ENCODE results near the gene ZNF784.

DNA sequence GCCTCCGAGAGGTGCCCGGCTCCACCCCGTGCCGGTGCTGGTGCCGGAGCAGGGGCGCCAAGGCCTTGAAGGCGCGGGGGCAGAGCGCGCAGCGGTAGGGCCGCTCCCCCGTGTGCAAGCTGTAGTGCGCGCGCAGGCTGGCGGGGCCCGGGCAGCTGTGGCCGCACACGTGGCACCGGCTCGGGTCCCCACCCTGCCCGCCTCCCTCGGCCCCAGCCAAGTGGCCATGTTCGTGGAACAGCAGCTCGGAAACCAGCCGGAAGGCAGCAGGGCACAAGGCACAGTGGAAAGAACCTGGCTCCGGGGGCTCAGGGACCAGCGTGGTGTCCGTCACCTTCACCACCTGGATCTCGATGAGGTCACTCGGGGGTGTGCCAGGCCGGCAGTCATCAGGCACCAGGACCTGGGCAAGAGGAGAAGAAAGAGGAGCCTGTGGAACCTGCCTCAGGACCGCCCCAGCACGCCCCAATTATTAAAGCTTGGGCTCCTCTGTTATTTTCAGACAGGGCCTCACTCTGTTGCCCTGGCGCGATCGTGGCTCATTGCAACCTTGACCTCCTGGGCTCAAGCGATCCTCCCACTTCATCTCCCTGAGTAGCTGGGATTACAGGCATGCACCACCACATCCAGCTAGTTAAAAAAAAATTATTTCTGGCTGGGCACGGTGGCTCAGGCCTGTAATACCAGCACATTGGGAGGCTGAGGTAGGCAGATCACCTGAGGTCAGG is 2.0 kb downstream of the ZNF784 start:
- no peak for TF ChIP-seq CTCF (IDR thresholded peaks at IDR 0.05; ENCODE audit: insufficient read depth, low read length)
- TF ChIP-seq GABPA (IDR thresholded peaks at IDR 0.05; ENCODE audit: low read depth), result no peak
- TF ChIP-seq SPI1 (IDR thresholded peaks at IDR 0.05; ENCODE audit: borderline replicate concordance, low read depth), result no peak

Data from HL-60 (cell line).